HG03175 (cell line): Measurements from ENCODE around the gene ZNF628.
A peak's percentile ranks its signal among the peaks of the same experiment; 100 is the strongest.

Source experiments
- ATAC-seq: cut with Tn5 transposase; IDR thresholded peaks from one replicate; pipeline ENCODE4 v1.9.1; 2021; ENCODE audit warnings: mild to moderate bottlenecking, moderate library complexity; ENCODE audit not compliant: unreplicated experiment

The ZNF628 gene

DNA sequence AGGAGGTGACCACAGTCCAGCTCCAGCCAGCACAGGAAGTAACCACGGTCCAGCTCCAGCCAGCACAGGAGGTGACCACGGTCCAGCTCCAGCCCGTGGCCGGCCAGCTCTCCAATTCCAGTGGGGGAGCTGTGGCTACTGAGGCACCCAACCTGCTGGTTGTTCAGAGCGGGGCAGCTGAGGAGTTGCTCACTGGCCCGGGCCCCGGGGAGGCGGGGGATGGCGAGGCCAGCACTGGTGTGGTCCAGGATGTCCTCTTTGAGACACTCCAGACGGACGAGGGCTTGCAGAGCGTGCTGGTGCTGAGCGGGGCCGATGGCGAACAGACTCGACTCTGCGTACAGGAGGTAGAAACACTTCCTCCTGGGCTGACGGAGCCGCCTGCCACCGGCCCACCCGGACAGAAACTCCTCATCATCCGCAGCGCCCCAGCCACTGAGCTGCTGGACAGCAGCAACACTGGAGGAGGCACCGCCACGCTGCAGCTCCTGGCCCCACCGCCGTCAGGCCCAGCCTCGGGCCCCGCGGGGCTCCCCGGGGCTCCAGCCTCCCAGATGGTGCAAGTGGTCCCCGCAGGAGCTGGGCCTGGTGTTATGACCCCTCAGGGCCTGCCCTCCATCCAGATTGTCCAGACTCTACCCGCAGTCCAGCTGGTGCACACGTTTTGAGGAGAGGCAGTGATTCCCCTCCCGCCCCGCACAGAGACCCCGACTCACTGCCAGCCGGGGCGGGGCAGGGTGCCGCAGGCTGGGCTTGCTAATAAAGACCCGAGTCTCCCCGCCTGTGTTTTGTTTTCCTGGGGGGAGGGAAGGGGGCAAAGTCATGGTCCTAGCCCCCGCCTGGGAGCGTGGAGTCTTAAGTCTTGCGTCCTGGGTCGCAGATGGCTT is 7.5 kb downstream of the ZNF628 start:
- no peak for ATAC-seq

DNA sequence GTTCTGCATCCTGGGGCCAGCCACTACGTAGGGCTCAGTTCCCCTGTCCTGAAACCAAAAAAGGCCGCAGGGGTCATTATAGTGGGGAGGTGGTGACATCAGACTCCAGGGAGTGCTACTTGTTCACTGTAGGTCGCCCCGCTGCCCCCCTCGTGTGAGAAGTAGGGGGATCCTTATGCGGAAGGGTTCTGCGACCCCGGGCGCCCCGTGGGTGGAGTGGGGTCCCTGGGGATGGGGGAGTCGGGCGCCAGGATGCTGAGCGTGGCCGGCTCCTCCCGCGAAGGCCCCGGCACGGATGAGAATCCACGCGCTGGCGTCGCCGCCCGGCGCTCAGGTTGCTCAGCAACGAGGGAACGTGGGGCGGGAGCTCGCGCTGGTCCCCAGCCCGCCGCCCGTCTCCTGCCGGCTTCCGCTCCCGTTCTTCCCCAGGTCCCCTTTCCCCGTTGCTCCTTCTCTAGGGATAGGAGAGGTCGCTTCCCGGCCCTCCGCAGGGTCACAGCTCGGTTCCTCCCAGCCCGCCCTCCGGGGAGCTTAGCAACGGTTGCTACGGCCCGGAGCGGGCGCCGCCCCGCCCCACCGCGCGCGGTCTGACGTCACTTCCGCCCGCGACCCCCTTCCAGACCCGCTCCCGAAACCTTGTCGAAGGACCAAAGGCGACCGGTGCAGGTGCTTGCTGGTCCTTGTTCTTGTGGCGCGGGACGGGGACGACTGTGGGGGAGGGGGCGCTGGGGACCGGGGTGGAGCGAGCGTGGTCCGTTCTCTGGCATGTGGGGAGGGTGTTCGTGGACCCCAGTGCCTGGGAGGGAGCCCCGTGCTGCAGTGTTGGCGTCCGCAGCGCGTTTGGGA is 8.4 kb downstream of the ZNF628 start, which contains the start of gene NAT14:
Gene NAT14 (plus strand): TSS at position 596 of the 846 bp plus-strand sequence. CDS start 521 bp downstream, outside the sequence.
- ATAC-seq = peak; percentile 73

DNA sequence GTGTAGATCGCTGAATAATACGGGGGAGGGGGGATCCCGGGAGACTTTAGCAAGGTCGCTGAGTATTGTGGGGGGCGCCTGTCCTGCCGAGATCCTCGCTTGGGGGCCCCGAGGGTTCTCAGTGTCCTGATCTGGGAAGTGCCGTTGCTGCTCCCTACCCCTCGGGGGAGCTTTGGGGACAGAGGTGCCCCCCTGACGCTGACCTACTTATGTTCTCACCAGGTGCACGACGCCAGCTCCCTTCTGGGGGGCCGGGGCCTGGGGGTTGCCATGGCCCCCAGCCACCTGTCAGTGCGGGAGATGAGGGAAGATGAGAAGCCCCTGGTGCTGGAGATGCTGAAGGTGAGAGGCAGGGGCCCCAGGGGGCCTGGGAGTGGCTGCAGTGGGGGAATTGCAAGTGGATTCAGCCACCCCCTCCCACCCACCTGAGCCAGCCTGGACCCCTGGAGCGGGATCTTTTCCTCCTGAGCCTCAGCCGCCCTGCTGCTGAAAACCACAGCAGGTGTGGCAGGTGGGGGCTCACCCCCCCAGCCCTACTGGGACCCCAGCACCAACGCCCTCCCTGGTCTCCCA is 9.1 kb downstream of the ZNF628 start:
- ATAC-seq = no peak

DNA sequence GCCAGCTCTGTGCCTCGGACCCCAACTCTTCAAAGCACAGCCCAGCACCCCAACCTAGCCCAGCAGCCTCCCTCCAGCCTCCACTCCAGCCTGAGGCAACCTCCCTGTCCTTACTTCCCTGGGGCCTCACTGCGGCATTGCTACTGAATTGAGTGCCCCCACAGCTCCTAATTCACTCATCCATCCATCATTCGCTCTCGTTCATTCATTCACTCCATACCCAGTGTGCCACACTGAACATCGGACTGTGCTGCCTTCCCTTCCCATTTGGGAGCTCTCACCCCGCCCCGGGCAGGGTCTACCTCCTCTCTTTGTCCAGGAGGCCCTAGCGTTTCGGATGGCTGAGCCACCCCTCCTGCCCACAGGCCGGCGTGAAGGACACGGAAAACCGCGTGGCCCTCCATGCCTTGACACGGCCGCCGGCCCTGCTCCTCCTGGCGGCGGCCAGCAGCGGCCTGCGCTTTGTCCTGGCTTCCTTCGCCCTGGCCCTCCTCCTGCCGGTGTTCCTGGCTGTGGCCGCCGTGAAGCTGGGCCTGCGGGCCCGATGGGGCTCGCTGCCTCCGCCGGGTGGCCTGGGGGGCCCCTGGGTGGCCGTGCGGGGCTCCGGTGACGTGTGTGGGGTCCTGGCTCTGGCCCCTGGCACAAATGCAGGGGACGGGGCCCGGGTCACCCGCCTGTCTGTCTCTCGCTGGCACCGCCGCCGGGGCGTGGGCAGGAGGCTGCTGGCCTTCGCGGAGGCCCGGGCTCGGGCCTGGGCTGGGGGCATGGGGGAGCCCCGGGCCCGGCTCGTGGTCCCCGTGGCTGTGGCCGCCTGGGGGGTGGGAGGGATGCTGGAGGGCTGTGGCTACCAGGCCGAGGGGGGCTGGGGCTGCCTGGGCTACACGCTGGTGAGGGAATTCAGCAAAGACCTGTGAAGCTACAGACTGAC is 9.9 kb downstream of the ZNF628 start:
- no peak for ATAC-seq

DNA sequence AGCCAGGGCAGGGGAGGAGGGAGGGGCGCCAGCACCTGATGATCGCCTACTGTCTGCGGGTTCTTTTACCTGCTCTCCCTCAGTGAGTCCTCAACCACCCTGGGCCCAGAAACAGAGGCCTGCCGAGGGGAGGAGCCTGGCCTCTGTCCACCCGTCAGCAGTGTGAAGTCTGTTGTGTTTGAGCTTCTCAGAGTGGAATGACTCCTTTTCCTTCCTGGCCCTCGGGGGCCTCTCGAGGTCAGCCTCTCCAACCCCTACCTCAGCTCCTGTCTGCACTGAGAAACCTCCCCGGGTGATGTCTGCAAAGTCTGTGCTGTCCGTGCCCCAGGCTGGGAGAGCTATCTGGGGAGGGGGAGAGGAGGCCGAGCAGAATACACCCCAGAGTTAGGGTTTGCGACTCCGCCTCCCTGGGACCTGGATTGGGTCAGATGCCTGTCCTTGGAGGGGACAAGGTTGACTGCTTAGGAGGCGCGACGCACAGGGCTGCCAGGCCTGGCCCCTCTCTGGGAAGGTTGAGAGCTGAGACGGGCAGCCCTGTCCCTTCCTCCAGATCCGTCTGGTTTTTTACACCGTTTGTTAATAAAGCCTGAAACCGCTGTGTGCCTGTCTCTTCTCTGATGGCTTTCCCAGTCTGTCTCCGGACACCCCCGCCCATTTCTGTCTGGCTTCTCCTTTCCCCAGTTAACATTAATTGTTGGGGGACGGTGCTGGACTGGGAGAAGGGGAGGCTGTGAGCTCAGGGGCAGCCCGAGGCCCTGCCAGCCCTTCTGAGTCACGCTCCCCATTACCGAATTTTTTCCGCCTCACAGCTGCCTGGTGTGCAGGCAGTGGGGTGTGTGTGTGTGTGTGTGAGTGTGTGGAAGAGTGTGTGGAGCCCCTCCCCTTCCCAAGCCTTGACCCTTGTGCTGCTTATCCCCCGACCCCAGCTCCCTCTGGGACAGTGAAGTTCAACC is 10.8 kb downstream of the ZNF628 start:
- no peak for ATAC-seq

DNA sequence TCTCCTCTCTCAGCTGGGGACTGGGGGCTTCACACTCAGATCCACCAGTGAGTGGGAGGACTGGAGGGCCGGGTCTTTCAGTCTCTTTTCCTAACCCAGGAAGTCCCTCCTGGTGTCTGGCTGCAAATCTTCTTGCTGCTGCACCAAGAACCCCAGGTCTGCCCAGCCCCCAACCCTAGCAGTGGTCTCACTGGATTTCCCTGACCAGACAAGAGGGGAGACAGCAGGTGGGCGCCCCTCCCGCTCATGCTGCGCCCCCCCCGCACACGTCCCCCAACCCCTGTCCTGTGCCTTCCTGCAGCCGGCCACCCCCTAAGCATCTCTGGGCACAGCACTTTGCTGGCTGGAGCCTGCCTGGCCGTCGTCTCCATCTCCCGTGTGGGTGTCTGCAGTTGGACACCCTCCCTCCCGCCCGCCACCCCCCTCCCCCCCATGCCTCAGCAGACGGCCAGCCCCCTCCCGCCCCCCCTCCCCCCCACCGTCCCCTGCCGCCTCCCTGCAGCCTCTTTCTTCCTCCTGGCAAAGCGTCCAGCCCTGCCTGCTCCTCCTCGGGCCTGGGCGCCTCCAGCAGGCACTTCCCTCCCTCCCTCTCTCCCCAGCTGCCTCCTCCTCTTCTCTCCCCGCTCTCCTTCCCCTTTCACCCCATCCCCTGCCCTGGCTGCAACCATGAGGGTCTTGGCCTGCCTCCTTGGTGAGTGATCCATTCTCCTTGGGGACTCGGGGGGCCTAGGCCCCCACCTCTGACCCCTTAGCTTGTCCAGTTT is 11.7 kb downstream of the ZNF628 start, which contains the start of gene SSC5D:
Gene SSC5D (plus strand): TSS at position 513 of the 764 bp plus-strand sequence. CDS start 154 bp downstream, at position 667.
- ATAC-seq = no peak

DNA sequence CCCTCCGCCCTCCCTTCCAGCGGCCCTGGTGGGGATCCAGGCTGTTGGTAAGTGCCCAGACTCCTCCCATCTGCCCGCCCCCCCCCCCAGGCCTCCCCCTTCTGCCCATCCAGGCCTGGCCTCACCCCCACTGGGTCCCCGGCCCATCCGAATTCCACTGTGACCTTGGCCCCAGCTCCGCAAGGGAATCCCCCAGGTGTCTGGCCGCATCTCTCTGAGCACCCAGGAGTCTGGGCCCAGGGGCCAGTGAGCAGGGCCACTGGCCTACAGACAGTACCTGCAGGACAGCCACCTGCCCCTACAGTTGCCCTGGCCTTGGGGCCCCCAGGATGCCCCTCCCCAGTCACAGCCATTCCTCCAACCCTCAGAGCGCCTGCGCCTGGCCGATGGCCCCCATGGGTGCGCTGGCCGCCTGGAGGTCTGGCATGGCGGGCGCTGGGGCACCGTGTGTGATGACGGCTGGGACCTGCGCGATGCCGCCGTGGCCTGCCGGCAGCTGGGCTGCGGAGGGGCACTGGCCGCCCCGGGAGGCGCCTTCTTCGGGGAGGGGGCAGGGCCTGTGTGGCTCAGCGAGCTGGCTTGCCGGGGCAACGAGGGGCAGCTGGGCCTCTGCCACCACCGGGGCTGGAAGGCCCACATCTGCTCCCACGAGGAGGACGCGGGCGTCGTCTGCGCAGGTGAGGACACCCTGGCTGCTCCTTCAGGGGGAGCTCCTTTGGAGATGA is 12.7 kb downstream of the ZNF628 start:
- no peak for ATAC-seq

DNA sequence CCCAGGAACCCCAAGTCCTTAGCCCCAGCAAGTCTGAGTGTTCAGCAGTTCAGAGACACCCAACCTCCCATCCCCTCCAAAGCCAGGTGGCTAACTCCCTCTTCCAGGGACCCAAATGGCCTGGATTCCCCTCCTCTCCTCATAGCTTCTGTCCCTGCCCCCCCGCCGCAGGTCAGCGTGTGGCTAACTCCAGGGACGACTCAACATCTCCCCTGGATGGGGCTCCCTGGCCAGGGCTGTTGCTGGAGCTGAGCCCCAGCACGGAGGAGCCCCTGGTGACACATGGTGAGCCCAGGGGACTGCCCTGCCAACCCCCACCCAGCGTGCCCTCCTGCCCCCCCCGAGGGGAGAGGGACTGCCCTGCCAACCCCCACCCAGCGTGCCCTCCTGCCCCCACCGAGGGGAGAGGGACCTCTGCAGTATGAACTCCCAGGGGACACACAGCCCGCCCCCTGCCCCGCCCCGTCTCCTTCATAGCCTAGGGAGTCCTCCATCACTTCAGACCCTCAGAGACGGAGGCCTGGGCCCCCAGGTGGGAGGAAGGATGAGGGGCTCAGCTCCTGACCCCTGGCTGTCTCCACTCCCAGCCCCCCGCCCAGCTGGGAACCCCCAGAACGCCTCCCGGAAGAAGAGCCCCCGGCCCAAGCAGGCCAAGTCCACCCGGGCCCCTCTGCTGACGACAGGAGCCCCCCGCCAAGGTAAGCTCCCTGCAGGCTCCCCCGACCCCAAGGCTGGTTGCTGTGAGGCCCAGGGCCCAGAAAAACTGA is 13.5 kb downstream of the ZNF628 start:
- ATAC-seq = no peak

DNA sequence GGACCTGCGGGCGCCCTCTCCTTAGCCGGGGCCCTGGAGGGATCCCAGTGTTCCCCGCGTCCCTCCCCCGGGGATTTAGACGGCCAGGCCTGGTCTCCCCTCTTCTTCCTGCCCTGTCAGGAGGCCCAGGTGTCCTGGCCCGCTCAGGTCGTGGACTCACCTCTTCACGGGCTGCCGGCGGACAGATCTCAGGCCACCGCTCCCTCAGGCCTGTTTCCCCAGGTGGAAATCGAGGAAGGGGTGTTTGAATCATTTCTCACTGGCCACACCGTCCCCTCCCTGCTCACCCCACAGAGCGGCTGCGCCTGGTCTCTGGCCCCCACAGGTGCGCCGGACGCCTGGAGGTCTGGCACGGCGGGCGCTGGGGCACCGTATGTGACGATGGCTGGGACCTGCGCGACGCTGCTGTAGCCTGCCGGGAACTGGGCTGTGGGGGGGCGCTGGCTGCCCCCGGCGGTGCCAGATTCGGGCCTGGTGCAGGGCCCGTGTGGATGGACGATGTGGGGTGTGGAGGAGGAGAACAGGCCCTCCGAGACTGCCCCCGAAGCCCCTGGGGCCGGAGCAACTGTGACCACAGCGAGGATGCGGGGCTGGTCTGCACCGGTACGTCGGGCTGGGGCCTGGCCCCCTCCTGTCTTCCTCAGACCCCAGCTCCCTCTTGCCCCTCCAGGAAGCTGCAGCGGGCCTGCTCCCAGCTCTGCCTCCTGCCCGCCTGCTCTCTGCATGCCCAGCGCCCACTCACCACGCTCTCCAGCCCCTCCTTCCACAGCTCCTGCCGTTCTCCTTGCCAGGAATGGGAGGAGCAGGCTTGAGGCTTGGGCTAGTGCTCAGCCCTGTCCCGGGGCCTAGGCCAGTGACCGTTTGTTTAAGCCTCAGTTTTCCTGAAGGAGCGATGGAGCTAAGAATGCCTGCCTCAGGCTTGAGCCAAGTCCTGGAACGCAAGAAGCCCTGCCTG is 14.3 kb downstream of the ZNF628 start:
- no peak for ATAC-seq

DNA sequence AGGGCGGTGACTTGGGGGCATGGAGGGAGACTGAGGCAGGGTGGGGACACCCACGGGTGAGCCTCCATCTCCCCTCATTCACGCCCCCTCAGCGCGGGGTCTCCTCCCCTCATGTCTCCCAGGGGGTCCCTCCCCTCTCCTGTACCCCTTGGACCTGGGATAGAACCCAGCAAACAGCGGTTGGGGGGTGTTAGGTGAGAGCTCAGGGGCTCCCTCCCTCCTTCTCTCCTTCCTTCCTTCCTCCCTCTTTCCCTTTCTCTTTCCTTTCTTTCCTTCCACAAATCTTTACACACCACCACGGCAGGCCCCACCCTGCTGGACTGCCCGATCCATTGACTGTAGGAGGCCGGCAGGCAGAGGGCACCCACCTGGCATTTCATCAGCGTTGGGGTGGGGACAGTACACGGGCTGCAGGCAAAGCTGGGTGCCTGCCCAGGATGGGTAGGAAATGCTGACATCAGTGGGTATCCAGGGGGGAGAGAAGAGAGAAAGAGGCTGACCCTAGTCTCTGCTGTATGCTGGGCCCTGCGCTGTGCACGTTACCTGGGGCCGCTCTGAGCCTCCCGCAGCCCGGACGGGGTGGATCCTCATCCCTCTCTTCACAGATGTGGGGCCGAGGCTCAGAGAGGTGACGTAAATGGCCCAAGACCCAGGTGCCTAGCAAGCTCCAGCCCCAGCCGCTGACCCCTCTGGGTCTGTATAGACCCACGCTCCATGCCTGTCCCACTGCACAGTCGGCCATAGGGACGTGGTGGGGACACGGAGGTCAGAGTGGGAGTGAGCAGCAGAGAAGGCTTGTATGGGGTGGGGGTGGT is 15.3 kb downstream of the ZNF628 start:
- ATAC-seq = no peak

DNA sequence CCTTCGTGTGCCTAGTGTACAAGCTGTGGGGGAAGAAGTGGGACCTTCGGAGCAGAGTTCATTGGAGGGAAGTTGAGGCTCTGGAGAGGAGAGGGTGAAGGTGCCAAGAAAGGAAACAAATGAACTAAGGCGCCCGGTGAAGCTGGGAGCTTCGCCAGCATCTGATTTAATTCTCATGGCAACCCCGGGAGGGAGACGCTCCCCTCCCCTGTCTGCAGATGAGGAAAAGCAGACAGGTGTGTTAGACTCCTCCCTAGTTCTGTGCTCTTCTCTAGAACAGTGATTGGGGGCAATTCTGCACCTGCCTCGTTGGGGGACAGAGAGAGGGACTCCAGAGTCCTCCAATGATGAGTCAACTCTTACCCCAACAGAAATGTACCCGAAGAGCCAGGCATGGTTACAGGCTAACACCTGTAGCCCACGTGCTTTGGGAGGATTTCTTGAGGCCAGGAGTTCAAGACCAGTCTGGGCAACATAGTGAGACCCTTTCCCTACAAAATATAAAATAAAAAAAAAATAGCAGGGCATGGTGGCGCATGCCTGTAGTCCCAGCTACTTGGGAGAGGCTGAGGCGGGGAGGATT is 16.0 kb downstream of the ZNF628 start:
- no peak for ATAC-seq

DNA sequence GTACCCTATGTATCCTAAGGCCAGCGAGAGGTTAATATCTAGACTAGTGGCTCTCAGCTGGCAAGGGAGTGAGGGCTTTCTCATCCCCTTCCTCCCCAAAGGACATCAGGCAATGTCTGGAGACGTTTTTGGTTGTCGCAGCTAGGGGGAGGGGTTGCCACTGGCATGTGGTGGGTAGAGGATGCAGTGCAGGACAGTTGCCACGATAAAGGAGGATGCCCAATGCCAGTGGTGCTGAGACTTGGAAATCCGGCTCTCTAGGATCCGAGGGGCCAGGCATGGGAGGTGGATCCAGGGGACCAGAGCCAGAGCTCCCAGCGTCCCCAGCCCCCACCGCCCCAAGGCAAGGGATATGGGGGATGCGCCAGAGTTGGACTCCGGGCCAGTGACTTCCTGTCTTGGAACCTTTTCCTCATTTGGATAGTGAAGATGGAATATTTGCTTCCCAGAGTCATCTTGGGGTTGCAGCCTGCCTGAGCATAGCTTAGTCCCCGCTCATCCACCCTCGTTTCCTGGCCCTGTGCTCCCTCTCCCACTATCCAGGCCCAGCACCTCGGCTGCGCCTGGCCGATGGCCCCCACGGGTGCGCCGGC is 16.7 kb downstream of the ZNF628 start:
- no peak for ATAC-seq

DNA sequence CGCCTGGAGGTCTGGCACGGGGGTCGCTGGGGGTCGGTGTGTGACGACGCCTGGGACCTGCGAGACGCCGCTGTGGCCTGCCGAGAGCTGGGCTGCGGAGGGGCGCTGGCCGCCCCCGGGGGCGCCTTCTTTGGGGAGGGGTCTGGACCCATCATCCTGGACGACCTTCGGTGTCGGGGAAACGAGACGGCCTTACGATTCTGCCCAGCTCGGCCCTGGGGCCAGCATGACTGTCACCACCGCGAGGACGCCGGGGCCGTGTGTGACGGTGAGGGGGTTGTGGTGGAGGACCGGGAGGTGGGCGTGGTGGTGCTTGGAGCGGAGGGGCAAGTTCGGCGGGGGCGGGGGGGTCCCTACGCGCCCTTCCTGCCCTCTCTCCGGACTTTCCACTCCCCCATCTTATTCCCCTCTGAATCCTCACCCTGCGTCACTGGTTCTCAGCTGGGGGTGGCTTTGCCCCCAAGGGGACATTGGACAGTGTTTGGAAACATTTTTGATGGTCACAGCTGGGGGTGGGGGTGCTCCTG is 17.3 kb downstream of the ZNF628 start:
- no peak for ATAC-seq

DNA sequence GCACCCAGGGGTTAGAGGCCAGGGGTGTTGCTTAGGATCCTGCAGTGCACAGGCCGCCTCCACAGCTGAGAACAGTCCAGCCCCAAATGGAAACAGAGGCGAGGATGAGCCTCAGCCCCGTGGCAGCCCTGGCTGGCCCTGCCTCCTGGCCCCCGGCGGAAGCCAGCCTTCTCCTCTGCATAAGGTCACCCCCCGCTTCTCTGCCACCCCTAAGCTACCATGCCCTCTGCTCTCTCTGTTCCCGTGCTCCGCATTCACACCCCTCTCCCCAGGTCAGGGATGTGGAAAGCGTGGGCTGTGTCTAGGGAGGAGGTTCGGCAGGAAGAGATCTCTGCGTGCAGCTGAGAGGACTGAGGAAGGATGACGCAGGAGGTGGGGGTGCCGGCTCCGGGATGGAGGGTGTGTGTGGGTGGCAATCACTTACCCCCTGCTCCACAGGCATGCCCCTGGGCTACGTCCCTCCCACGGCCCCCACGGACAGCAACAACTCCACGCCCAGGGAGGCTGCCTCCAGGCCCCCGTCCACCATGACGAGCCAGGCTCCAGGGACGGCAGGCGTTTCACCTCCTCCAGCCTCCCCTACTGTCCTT is 17.9 kb downstream of the ZNF628 start:
- ATAC-seq = no peak
